Measurements from ENCODE around the gene SLC35F2. TPM values are rescaled to one million over a fixed set of nuclear protein-coding genes. Genes with fewer than 3 reads are reported as not detected.

The SLC35F2 gene
- total and polyA plus RNA-seq, 2 of the 13 experiments (the other 11 are each of a cell fraction or from before 2014, with no cell fraction given), result 5.8 to 20.3 TPM

DNA sequence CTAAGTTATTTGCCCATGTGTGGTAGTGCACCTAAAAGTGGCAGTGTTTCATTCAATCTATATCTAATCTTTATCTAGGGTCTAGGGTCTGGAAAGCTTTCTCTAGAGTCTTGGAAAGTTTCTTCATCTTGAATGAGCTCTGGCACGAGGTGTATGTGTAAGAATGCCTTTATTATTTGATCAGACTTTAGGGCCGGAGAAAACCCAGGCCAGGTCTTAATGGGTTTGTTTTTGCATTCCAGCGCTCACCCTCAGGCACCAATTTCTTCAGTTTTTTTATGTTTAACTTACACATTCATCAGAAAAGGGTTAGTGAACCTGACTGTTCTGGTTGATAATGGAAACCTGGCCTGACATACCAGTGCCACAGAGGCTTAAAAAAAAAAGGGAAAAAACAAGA lies 78.5 kb downstream of the SLC35F2 start (continued):
- TF ChIP-seq, protein P1, sequence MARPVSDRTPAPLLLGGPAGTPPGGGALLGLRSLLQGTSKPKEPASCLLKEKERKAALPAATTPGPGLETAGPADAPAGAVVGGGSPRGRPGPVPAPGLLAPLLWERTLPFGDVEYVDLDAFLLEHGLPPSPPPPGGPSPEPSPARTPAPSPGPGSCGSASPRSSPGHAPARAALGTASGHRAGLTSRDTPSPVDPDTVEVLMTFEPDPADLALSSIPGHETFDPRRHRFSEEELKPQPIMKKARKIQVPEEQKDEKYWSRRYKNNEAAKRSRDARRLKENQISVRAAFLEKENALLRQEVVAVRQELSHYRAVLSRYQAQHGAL (CRISPR knock-in tag; IDR thresholded peaks at IDR 0.05; ENCODE audit: not compliant biosample characterization), result no peak
- TF ChIP-seq ZNF224 (CRISPR knock-in tag; IDR thresholded peaks at IDR 0.05) (no peak), HNRNPUL1 (IDR thresholded peaks at IDR 0.05; ENCODE audit: low read depth, low read length) (no peak), IKZF4 (CRISPR knock-in tag; IDR thresholded peaks at IDR 0.05; ENCODE audit: borderline replicate concordance, low read depth, not compliant biosample characterization) (no peak), CCDC6 (CRISPR knock-in tag; IDR thresholded peaks at IDR 0.05) (no peak)
- TF ChIP-seq, protein P2, sequence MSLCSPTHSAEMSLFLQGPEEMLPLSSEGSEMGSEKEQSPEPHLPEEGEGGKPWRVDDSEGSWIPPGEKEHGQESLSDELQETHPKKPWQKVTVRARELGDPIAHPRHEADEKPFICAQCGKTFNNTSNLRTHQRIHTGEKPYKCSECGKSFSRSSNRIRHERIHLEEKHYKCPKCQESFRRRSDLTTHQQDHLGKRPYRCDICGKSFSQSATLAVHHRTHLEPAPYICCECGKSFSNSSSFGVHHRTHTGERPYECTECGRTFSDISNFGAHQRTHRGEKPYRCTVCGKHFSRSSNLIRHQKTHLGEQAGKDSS (CRISPR knock-in tag; IDR thresholded peaks at IDR 0.05; ENCODE audit: borderline replicate concordance, low read depth), result no peak
- TF ChIP-seq, protein P3, sequence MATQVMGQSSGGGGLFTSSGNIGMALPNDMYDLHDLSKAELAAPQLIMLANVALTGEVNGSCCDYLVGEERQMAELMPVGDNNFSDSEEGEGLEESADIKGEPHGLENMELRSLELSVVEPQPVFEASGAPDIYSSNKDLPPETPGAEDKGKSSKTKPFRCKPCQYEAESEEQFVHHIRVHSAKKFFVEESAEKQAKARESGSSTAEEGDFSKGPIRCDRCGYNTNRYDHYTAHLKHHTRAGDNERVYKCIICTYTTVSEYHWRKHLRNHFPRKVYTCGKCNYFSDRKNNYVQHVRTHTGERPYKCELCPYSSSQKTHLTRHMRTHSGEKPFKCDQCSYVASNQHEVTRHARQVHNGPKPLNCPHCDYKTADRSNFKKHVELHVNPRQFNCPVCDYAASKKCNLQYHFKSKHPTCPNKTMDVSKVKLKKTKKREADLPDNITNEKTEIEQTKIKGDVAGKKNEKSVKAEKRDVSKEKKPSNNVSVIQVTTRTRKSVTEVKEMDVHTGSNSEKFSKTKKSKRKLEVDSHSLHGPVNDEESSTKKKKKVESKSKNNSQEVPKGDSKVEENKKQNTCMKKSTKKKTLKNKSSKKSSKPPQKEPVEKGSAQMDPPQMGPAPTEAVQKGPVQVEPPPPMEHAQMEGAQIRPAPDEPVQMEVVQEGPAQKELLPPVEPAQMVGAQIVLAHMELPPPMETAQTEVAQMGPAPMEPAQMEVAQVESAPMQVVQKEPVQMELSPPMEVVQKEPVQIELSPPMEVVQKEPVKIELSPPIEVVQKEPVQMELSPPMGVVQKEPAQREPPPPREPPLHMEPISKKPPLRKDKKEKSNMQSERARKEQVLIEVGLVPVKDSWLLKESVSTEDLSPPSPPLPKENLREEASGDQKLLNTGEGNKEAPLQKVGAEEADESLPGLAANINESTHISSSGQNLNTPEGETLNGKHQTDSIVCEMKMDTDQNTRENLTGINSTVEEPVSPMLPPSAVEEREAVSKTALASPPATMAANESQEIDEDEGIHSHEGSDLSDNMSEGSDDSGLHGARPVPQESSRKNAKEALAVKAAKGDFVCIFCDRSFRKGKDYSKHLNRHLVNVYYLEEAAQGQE (IDR thresholded peaks at IDR 0.05; ENCODE audit: borderline replicate concordance in 1 of 2, low read depth in 1 of 2, low read length in 2 of 2), result no peak

Measured in HepG2 (cell line).